ENCODE data around the gene CDH24. TPM values are rescaled to one million over a fixed set of nuclear protein-coding genes. Genes with fewer than 3 reads are reported as not detected.

Gene CDH24
- total RNA-seq, 1 donor from 2014 or later = 1.3 TPM

DNA sequence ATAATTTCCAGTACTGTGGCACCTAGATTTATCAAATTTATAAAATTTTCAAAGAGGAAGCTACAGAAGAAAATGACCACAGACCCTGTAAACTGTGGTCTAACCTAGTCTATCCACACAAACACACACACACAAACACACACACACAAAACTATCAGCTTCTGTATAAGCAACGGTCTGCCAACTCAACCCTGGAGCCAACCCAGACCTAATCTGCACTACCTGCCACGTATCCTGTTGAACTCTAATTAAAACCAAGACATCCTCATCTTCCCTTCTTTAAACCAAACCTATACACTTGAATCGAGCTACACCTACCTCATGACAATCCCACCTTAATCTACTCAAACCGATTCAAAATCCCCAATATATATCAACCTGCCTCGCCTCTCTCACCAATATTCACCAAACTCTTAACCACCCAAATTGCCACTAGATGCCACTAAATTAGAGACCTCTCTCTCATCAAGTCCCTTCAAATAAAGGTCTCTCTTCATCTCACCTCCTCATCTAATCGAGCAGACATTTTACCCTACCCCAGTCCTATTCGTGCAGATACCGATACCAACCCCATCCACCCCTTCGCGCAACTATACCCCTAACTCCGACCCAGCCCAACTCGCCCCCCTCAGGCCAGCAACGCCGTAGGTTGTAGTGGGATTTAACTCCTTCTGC is 36.8 kb upstream of the CDH24 start:
- POLR2A ChIA-PET = interaction anchor here (0.6 to 3.3 kb wide), 36 partner anchors 8 to 1657 kb away, joined by 3 to 50 read pairs (median 5); partner anchors contain the start of genes AP1G2, CDH24, CEBPE and DAD1
- H3K4me1 Mint-ChIP-seq = peaks cover 33% of the 10 kb centered on the region
- no peak overlapping the region for H3K4me3 Mint-ChIP-seq
- CTCF ChIA-PET = interaction anchor here (1.1 to 3.0 kb wide), 10 partner anchors 17 to 495 kb away, joined by 3 to 28 read pairs (median 6); partner anchors contain the start of gene PRMT5
- no peak for DNase-seq
- H3K36me3 Mint-ChIP-seq (ENCODE audit: low read depth) = peaks cover 56% of the 10 kb centered on the region
- no peaks in the 10 kb centered on the region for H3K27me3 Mint-ChIP-seq
- no peak for TF ChIP-seq CTCF (IDR thresholded peaks at IDR 0.05)
- no peak overlapping the region for H3K27ac Mint-ChIP-seq
- no peak for ATAC-seq (ENCODE audit: low read depth)
- no peaks in the 10 kb centered on the region for H3K9me3 Mint-ChIP-seq
- intact Hi-C loops (cut with micrococcal nuclease) = loop anchor here (1.0 to 10.0 kb wide), 4 partner anchors 23 to 1021 kb away; partner anchors contain the start of genes DCAF11, NRL, RBM23 and THTPA

- DNase-seq = no peak
- ChIA-PET CTCF (interaction anchor here (1.7 to 3.0 kb wide), 4 partner anchors 16 to 227 kb away, joined by 4 to 28 read pairs (median 22); no protein-coding TSS in a partner anchor), POLR2A (interaction anchor here (2.4 to 3.3 kb wide), 3 partner anchors 28 to 228 kb away, joined by 9 to 50 read pairs (median 35); partner anchors contain the start of genes CEBPE, PABPN1 and PRMT5)
- Mint-ChIP-seq H3K27ac (no peak overlapping the region), H3K36me3 (ENCODE audit: low read depth) (peaks cover 56% of the 10 kb centered on the region), H3K4me3 (no peak overlapping the region), H3K9me3 (no peaks in the 10 kb centered on the region), H3K4me1 (peaks cover 32% of the 10 kb centered on the region), H3K27me3 (no peaks in the 10 kb centered on the region)
- TF ChIP-seq CTCF (IDR thresholded peaks at IDR 0.05) = no peak
- ATAC-seq (ENCODE audit: low read depth) = no peak
- intact Hi-C loops (cut with micrococcal nuclease) = loop anchor here (10.0 kb wide), 2 partner anchors 461 to 1021 kb away; partner anchors contain the start of genes DCAF11, NRL, THTPA and ZFHX2
Observed at GRCh38 chr14:23093526-23093925, 36.2 kb upstream of the CDH24 start.

GRCh38 chr14:23093104-23093503 is 35.8 kb upstream of the CDH24 start:
- H3K27me3 Mint-ChIP-seq = no peaks in the 10 kb centered on the region
- no peak overlapping the region for H3K27ac Mint-ChIP-seq
- H3K4me1 Mint-ChIP-seq = peaks cover 32% of the 10 kb centered on the region
- peaks cover 56% of the 10 kb centered on the region for H3K36me3 Mint-ChIP-seq (ENCODE audit: low read depth)
- no peak for DNase-seq
- no peaks in the 10 kb centered on the region for H3K9me3 Mint-ChIP-seq
- ATAC-seq (ENCODE audit: low read depth) = no peak
- intact Hi-C loops (cut with micrococcal nuclease) = loop anchor here (10.0 kb wide), 2 partner anchors 462 to 1022 kb away; partner anchors contain the start of genes DCAF11, NRL, THTPA and ZFHX2
- no peak overlapping the region for H3K4me3 Mint-ChIP-seq
- POLR2A ChIA-PET = interaction anchor here (0.6 kb wide), 1 partner anchor 66 kb away, joined by 4 read pairs; no protein-coding TSS in a partner anchor
- CTCF ChIA-PET = interaction anchor here (0.7 to 2.1 kb wide), 4 partner anchors 16 to 28 kb away, joined by 3 to 17 read pairs (median 6); no protein-coding TSS in a partner anchor
- no peak for TF ChIP-seq CTCF (IDR thresholded peaks at IDR 0.05)

- peaks cover 22% of the 10 kb centered on the region for H3K4me1 Mint-ChIP-seq
- H3K36me3 Mint-ChIP-seq (ENCODE audit: low read depth) = peaks cover 61% of the 10 kb centered on the region
- no peaks in the 10 kb centered on the region for H3K9me3 Mint-ChIP-seq
- ATAC-seq (ENCODE audit: low read depth) (no peak), DNase-seq (no peak)
- H3K27me3 Mint-ChIP-seq = no peaks in the 10 kb centered on the region
- CTCF ChIA-PET = interaction anchor here (0.9 to 2.1 kb wide), 5 partner anchors 14 to 521 kb away, joined by 3 to 17 read pairs (median 3); no protein-coding TSS in a partner anchor
- POLR2A ChIA-PET = interaction anchor here (0.7 kb wide), 2 partner anchors 82 to 288 kb away, joined by 5 to 6 read pairs; no protein-coding TSS in a partner anchor
- no peak for TF ChIP-seq CTCF (IDR thresholded peaks at IDR 0.05)
- no peak overlapping the region for H3K27ac Mint-ChIP-seq
- intact Hi-C loops (cut with micrococcal nuclease) = loop anchor here (10.0 kb wide), 2 partner anchors 463 to 1023 kb away; partner anchors contain the start of genes DCAF11, NRL, THTPA and ZFHX2
- H3K4me3 Mint-ChIP-seq = no peak overlapping the region
Observed at GRCh38 chr14:23091294-23092225, 34.2 kb upstream of the CDH24 start.

Data from activated B cell treated with CpG ODN at 0.5 μM for 24 hours (primary cell).